Endothelial cell of umbilical vein (primary cell): Measurements from ENCODE around the gene PIGW. TPM values are rescaled to one million over a fixed set of nuclear protein-coding genes. Genes with fewer than 3 reads are reported as not detected.

Source experiments
- BruUV-seq: library from RNA; stranded (reverse); fragments of 400-500 nt; replicated peaks from 2 replicates; lab custom pipeline; 2021; lab: Mats Ljungman, UMichigan
- CTCF ChIA-PET: fragments of 300-600, 350-600 bp; sonication (Branson Sonifier 250); formaldehyde crosslinking; loops from one replicate; lab custom pipeline; 2021; ENCODE audit warnings: antibody characterized with exemption, inconsistent platforms; lab: Charles Lee
- POLR2A ChIA-PET: fragments of 300-600, 350-600 bp; sonication (Branson Sonifier 250); formaldehyde crosslinking; loops from one replicate; lab custom pipeline; 2021; ENCODE audit warnings: antibody characterized with exemption, inconsistent platforms; lab: Charles Lee
- DNase-seq: peaks from one replicate; pipeline ENCODE4 v3.0.0-alpha.2; 2011; ENCODE audit warnings: low read depth, low spot score
- FAIRE-seq: peaks from 2 replicates; lab custom pipeline; 2011; peaks lifted over from hg19 to GRCh38; lab: Jason Lieb, UNC
- H2AFZ ChIP-seq: 2 replicates; pipeline ENCODE4 v1.6.0; 2012; ENCODE audit warnings: low read depth, low read length, control low read depth, inconsistent platforms
- H3K27ac ChIP-seq: 2 replicates; pipeline ENCODE4 v1.5.1; 2011; ENCODE audit warnings: low read depth, mild to moderate bottlenecking, control low read depth, low read length, moderate library complexity; ENCODE audit not compliant: insufficient read depth
- H3K27me3 ChIP-seq, 2 experiments: 2 replicates each; pipeline versions ENCODE4 v1.6.0 to v1.6.1; 2011; ENCODE audit warnings: low read length in 2 of 2, mixed read lengths in 1 of 2; ENCODE audit not compliant: control insufficient read depth in 2 of 2, insufficient read depth in 2 of 2
- H3K36me3 ChIP-seq, 2 experiments: 2 replicates in 1 of 2; 3 replicates in 1 of 2; pipeline ENCODE4 v1.5.1; 2011; ENCODE audit warnings: low read length in 2 of 2, mild to moderate bottlenecking in 1 of 2, moderate library complexity in 1 of 2; ENCODE audit not compliant: control insufficient read depth in 2 of 2, insufficient read depth in 2 of 2; ENCODE audit errors: extremely low read depth in 1 of 2
- H3K4me1 ChIP-seq: 3 replicates; pipeline ENCODE4 v1.5.1; 2011; ENCODE audit warnings: mild to moderate bottlenecking, low read length; ENCODE audit not compliant: control insufficient read depth, insufficient read depth; ENCODE audit errors: extremely low read depth
- H3K4me2 ChIP-seq: 2 replicates; pipeline ENCODE4 v1.6.1; 2011; ENCODE audit warnings: low read length, control low read depth, mixed read lengths; ENCODE audit not compliant: insufficient read depth
- H3K4me3 ChIP-seq, 3 experiments: fragments of 200-600 bp in 1 of 3; sonication (generic), shearing (Covaris generic) in 1 of 3; replicated peaks in 1 of 3; 2 replicates each; pipeline ENCODE4 v1.5.1; 2011 to 2016; ENCODE audit warnings: control low read depth in 3 of 3, low read length in 3 of 3, mild to moderate bottlenecking in 2 of 3, inconsistent platforms in 1 of 3, low read depth in 1 of 3, moderate library complexity in 1 of 3; ENCODE audit not compliant: insufficient read depth in 1 of 3
- H3K79me2 ChIP-seq: 2 replicates; pipeline ENCODE4 v1.6.0; 2012; ENCODE audit warnings: low read length, inconsistent platforms; ENCODE audit not compliant: control insufficient read depth, insufficient read depth
- H3K9ac ChIP-seq: replicated peaks from 2 replicates; pipeline ENCODE3; 2011; ENCODE audit warnings: low read length, control low read depth; ENCODE audit not compliant: insufficient read depth; ENCODE audit errors: extremely low read depth
- H3K9me1 ChIP-seq: replicated peaks from 3 replicates; pipeline ENCODE4 v1.6.0; 2011; ENCODE audit warnings: mild to moderate bottlenecking, low read length; ENCODE audit not compliant: control insufficient read depth, insufficient read depth; ENCODE audit errors: extremely low read depth
- H3K9me3 ChIP-seq: replicated peaks from 2 replicates; pipeline ENCODE4 v1.5.1; 2012; ENCODE audit warnings: low read length, inconsistent platforms; ENCODE audit not compliant: control insufficient read depth, insufficient read depth
- H4K20me1 ChIP-seq: replicated peaks from 2 replicates; pipeline ENCODE3; 2011; ENCODE audit warnings: mild to moderate bottlenecking, low read length; ENCODE audit not compliant: control insufficient read depth, insufficient read depth; ENCODE audit errors: extremely low read depth
- CTCF ChIP-seq, 2 donors: IDR thresholded peaks; 1 replicate in 1 of 2; 2 replicates in 1 of 2; pipeline ENCODE4 v1.5.1; 2011; ENCODE audit warnings: low read length in 2 of 2, mild to moderate bottlenecking in 2 of 2, moderate library complexity in 2 of 2, control low read depth in 1 of 2, inconsistent platforms in 1 of 2, low read depth in 1 of 2; ENCODE audit not compliant: insufficient read depth in 1 of 2; ENCODE audit errors: extremely low read depth in 1 of 2
- EZH2 ChIP-seq: IDR thresholded peaks from 2 replicates; pipeline ENCODE4 v1.6.1; 2012; ENCODE audit warnings: borderline replicate concordance, low read depth, mild to moderate bottlenecking, moderate library complexity, low read length, inconsistent platforms; ENCODE audit not compliant: severe bottlenecking
- FOS ChIP-seq: IDR thresholded peaks from 2 replicates; pipeline ENCODE4 v1.6.1; 2011; ENCODE audit warnings: mild to moderate bottlenecking, low read length, moderate library complexity, borderline replicate concordance; ENCODE audit not compliant: insufficient read depth
- GATA2 ChIP-seq: IDR thresholded peaks from 2 replicates; pipeline ENCODE4 v1.7.0; 2011; ENCODE audit warnings: low read depth, mild to moderate bottlenecking, moderate library complexity, mixed read lengths, low read length; ENCODE audit not compliant: insufficient read length, insufficient read depth
- JUN ChIP-seq: IDR thresholded peaks from 2 replicates; pipeline ENCODE4 v1.6.1; 2011; ENCODE audit warnings: borderline replicate concordance, low read depth; ENCODE audit not compliant: insufficient read length, insufficient read depth
- MAX ChIP-seq: IDR thresholded peaks from 2 replicates; pipeline ENCODE4 v1.6.1; 2011; ENCODE audit not compliant: insufficient read depth, insufficient read length
- MYC ChIP-seq: IDR thresholded peaks from one replicate; pipeline ENCODE4 v1.6.1; 2011; ENCODE audit warnings: mild to moderate bottlenecking, low read depth, low read length
- POLR2A ChIP-seq: IDR thresholded peaks from 2 replicates; pipeline ENCODE4 v1.6.1; 2012; ENCODE audit warnings: low read depth, mild to moderate bottlenecking, control low read depth, low read length
- POLR2AphosphoS5 ChIP-seq: IDR thresholded peaks from 2 replicates; pipeline ENCODE4 v1.6.1; 2012; ENCODE audit warnings: low read depth, mild to moderate bottlenecking, control low read depth, low read length, moderate library complexity; ENCODE audit not compliant: insufficient read depth
- dilution Hi-C: fragments of 300-500 bp; cut with MboI; formaldehyde crosslinking; loops from one replicate; pipeline ENCODE4 v1.15.0; 2019; ENCODE audit warnings: low sequenced_read_pairs; ENCODE audit not compliant: extremely low pct_ligation_motif_present
- intact Hi-C: fragments of 100-400 bp; cut with micrococcal nuclease; formaldehyde crosslinking; loops from one replicate; pipeline ENCODE4 v1.10.0; 2022
- polyA plus RNA-seq, 4 experiments: library from polyadenylated mRNA; depleted of rRNA in 3 of 4; stranded (reverse) in 3 of 4; unstranded in 1 of 4; fragments of >200 nt; gene quantifications; 2 replicates each; pipeline versions ENCODE4 v1.2.1 to v1.2.3, GENCODE V29; 2011 to 2012; ENCODE audit warnings: missing spikeins in 1 of 4
- total RNA-seq: library from RNA; stranded (reverse); gene quantifications from 2 replicates; pipeline ENCODE4 v1.2.3, GENCODE V29; 2021

Gene PIGW
- total and polyA plus RNA-seq, 2 donors (not counting 3 experiments of a cell fraction or from before 2014, with no cell fraction given) = 5.9 to 13.1 TPM

GRCh38 chr17:36532435-36532975 is 2.3 kb upstream of the PIGW start:
- Histone ChIP-seq H3K27ac (no peak overlapping the region), H3K9me3 (no peaks in the 10 kb centered on the region), H3K4me2 (no peak overlapping the region), H2AFZ (no peak overlapping the region), H3K4me1 (peaks cover 22% of the 10 kb centered on the region), H4K20me1 (no peaks in the 10 kb centered on the region), H3K36me3 (peaks cover 7 to 11% of the 10 kb centered on the region in 2 experiments), H3K27me3 (no peaks in the 10 kb centered on the region), H3K9ac (no peak overlapping the region), H3K9me1 (no peaks in the 10 kb centered on the region), H3K79me2 (peaks cover 13% of the 10 kb centered on the region), H3K4me3 (no peak overlapping the region)
- ChIA-PET CTCF (no interaction called here), POLR2A (no interaction called here)
- dilution Hi-C loops = no loop called here
- DNase-seq (no peak), FAIRE-seq (no peak)
- intact Hi-C loops = no loop called here
- no TSS peak for BruUV-seq
- TF ChIP-seq GATA2 = no peak
- no peak for TF ChIP-seq CTCF (IDR thresholded peaks at IDR 0.05; ENCODE audit: extremely low read depth in 1 of 2, insufficient read depth in 1 of 2, low read depth in 1 of 2, low read length in 2 of 2)
- TF ChIP-seq POLR2A = no peak
- no peak for TF ChIP-seq JUN
- no peak for TF ChIP-seq EZH2
- TF ChIP-seq MYC = no peak
- no peak for TF ChIP-seq FOS
- no peak for TF ChIP-seq MAX
- TF ChIP-seq POLR2AphosphoS5 = no peak
